Measurements from ENCODE around the gene CYP2R1. TPM values are rescaled to one million over a fixed set of nuclear protein-coding genes. Genes with fewer than 3 reads are reported as not detected.

Gene CYP2R1
- total and polyA plus RNA-seq, 2 of the 13 experiments (the other 11 are each of a cell fraction or from before 2014, with no cell fraction given): 0.59 to 0.60 TPM

DNA sequence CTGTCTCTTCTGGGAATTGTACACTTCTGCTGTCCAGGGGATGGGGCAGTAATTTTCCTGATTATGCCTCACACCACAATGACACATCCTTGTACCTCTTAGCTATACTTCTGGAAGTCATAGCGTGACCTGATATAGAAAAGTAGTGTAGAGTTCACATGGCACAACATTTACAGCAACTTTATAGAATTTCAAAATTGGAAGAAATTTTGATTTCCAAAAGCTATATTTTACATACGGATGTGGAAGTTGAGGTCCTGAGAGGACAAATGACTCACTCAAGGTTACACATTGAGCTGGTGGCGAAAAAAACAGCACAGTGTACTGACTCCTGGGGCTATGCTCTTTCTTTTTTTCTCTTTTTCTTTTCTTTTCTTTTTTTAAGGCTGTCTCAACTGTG, 6.3 kb upstream of the CYP2R1 start:
- ATAC-seq (no peak), DNase-seq (ENCODE audit: low spot score) (no peak), FAIRE-seq (no peak)
- intact Hi-C loops (cut with micrococcal nuclease; ENCODE audit: unreplicated experiment) (no loop called here), in situ Hi-C loops (cut with HindIII; ENCODE audit: extremely low pct_ligation_motif_present, low pct_unique_long_range_greater_than_20kb) (no loop called here)
- TF ChIP-seq TMF1 (CRISPR knock-in tag; IDR thresholded peaks at IDR 0.05; ENCODE audit: low read depth) (no peak), PHF21A (CRISPR knock-in tag; IDR thresholded peaks at IDR 0.05) (no peak), ZMYM3 (CRISPR knock-in tag; IDR thresholded peaks at IDR 0.05) (no peak), RBFOX2 (IDR thresholded peaks at IDR 0.05; ENCODE audit: low read depth, low read length) (no peak), ZNF431 (CRISPR knock-in tag; IDR thresholded peaks at IDR 0.05; ENCODE audit: borderline replicate concordance, low read depth) (no peak), JUND (CRISPR knock-in tag; IDR thresholded peaks at IDR 0.05) (no peak), NCOA5 (CRISPR knock-in tag; IDR thresholded peaks at IDR 0.05) (no peak), CCDC6 (CRISPR knock-in tag; IDR thresholded peaks at IDR 0.05) (no peak), ZNF143 (CRISPR knock-in tag; IDR thresholded peaks at IDR 0.05) (no peak), RFX1 (IDR thresholded peaks at IDR 0.05) (no peak), ZNF20 (CRISPR knock-in tag; IDR thresholded peaks at IDR 0.05) (no peak), NCOA2 (CRISPR knock-in tag; IDR thresholded peaks at IDR 0.05) (no peak), KMT2A (CRISPR knock-in tag; IDR thresholded peaks at IDR 0.05) (no peak), CHD2 (IDR thresholded peaks at IDR 0.05; ENCODE audit: low read depth, low read length) (no peak), HDAC1 (CRISPR knock-in tag; IDR thresholded peaks at IDR 0.05) (no peak)
- TF ChIP-seq, protein P1, sequence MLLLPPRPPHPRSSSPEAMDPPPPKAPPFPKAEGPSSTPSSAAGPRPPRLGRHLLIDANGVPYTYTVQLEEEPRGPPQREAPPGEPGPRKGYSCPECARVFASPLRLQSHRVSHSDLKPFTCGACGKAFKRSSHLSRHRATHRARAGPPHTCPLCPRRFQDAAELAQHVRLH (CRISPR knock-in tag; IDR thresholded peaks at IDR 0.05; ENCODE audit: borderline replicate concordance, low read depth): no peak
- TF ChIP-seq, protein P2, sequence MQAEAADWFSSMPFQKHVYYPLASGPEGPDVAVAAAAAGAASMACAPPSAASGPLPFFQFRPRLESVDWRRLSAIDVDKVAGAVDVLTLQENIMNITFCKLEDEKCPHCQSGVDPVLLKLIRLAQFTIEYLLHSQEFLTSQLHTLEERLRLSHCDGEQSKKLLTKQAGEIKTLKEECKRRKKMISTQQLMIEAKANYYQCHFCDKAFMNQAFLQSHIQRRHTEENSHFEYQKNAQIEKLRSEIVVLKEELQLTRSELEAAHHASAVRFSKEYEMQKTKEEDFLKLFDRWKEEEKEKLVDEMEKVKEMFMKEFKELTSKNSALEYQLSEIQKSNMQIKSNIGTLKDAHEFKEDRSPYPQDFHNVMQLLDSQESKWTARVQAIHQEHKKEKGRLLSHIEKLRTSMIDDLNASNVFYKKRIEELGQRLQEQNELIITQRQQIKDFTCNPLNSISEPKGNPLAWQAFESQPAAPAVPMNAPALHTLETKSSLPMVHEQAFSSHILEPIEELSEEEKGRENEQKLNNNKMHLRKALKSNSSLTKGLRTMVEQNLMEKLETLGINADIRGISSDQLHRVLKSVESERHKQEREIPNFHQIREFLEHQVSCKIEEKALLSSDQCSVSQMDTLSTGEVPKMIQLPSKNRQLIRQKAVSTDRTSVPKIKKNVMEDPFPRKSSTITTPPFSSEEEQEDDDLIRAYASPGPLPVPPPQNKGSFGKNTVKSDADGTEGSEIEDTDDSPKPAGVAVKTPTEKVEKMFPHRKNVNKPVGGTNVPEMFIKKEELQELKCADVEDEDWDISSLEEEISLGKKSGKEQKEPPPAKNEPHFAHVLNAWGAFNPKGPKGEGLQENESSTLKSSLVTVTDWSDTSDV (CRISPR knock-in tag; IDR thresholded peaks at IDR 0.05): no peak
- TF ChIP-seq, protein P3, sequence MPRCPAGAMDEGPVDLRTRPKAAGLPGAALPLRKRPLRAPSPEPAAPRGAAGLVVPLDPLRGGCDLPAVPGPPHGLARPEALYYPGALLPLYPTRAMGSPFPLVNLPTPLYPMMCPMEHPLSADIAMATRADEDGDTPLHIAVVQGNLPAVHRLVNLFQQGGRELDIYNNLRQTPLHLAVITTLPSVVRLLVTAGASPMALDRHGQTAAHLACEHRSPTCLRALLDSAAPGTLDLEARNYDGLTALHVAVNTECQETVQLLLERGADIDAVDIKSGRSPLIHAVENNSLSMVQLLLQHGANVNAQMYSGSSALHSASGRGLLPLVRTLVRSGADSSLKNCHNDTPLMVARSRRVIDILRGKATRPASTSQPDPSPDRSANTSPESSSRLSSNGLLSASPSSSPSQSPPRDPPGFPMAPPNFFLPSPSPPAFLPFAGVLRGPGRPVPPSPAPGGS (CRISPR knock-in tag; IDR thresholded peaks at IDR 0.05): no peak
- Histone ChIP-seq H2AFZ (ENCODE audit: low read length) (no peak overlapping the region), H3K27ac (ENCODE audit: extremely low read length, insufficient read depth, low read length) (no peak overlapping the region), H3K27me3 (ENCODE audit: control insufficient read depth in 1 of 2, insufficient read depth in 2 of 2, low read length in 2 of 2) (0 out of 5 replicates have a peak, but pooled peaks cover 0 to 1% of the 10 kb centered on the region in 2 experiments), H3K9me3 (ENCODE audit: low read length) (no peaks in the 10 kb centered on the region), H3K9ac (ENCODE audit: insufficient read depth, low read depth, low read length) (no peak overlapping the region), H4K20me1 (ENCODE audit: insufficient read depth, low read length) (no peaks in the 10 kb centered on the region), H3K4me3 (replicated peaks in 1 of 3; ENCODE audit: insufficient read depth in 1 of 3, low read depth in 2 of 3, low read length in 3 of 3) (no peak overlapping the region), H3K4me2 (ENCODE audit: low read depth, low read length) (no peak overlapping the region), H3K4me1 (ENCODE audit: insufficient read depth, low read length) (no peaks in the 10 kb centered on the region), H3K36me3 (replicated peaks in 1 of 2; ENCODE audit: control insufficient read depth in 1 of 2, insufficient read depth in 2 of 2, low read length in 2 of 2) (no peaks in the 10 kb centered on the region), H3K79me2 (ENCODE audit: insufficient read depth, low read length) (no peaks in the 10 kb centered on the region)
- no TSS peak for BruUV-seq (replicated peaks)
- ChIA-PET CTCF (ENCODE audit: low intra/inter-chr PET ratio, low total read pairs) (no interaction called here), POLR2A (no interaction called here)
- 72% methylated on average over 3 of the region's 3 CpGs for WGBS (ENCODE audit: low lambda C conversion rate)

All from HepG2 (cell line).